GM10266 (cell line): ENCODE measurements around the gene PPARA.
A peak's percentile ranks its signal among the peaks of the same experiment; 100 is the strongest.

ENCODE experiments used
- DNase-seq: peaks from one replicate; pipeline ENCODE4 v3.0.0; 2012; ENCODE audit errors: extremely low spot score
- TF ChIP-seq, protein P1 (sequence below): IDR thresholded peaks from 2 replicates; pipeline ENCODE4 v1.5.1; 2012; ENCODE audit warnings: mild to moderate bottlenecking, low read depth; ENCODE audit not compliant: control insufficient read depth, insufficient read depth; ENCODE audit errors: missing control alignments

PPARA gene

DNA sequence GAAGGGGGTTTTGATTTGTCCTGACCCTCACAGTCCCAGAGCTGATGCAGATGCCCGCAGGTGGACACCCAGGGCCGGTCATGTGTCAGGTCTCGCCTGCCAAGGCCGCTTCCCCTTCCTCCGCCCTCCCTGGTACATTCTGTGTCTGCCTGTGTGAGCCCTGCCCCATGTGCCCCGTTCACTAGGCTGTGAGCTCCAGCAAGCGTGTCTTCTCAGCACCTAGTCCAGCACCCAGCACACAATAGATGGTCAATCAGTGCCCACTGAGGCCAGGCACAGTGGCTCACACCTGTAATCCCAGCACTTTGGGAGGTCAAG is 29.9 kb upstream of the PPARA start:
- TF ChIP-seq, protein P1, sequence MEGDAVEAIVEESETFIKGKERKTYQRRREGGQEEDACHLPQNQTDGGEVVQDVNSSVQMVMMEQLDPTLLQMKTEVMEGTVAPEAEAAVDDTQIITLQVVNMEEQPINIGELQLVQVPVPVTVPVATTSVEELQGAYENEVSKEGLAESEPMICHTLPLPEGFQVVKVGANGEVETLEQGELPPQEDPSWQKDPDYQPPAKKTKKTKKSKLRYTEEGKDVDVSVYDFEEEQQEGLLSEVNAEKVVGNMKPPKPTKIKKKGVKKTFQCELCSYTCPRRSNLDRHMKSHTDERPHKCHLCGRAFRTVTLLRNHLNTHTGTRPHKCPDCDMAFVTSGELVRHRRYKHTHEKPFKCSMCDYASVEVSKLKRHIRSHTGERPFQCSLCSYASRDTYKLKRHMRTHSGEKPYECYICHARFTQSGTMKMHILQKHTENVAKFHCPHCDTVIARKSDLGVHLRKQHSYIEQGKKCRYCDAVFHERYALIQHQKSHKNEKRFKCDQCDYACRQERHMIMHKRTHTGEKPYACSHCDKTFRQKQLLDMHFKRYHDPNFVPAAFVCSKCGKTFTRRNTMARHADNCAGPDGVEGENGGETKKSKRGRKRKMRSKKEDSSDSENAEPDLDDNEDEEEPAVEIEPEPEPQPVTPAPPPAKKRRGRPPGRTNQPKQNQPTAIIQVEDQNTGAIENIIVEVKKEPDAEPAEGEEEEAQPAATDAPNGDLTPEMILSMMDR: no peak
- no peak for DNase-seq

DNA sequence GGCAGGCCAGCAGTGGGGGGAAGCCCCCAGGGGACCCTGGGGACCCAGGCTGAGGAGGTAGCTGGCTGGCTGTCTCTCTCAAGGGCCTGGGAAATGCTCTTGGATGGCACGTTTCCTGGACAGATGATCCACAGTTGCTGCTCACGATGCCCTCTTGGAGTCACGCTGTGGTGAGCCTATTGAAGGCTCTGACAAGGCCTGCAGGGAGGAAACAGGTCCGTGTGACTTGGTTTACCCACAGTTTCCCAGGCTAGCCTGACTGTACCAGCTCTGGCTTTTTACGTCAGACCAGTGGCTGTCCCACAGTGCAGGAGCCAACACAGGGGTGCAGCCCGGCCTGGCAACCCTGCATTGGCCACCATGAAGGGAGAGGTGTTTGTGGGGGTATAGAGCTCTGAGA is 29.2 kb upstream of the PPARA start:
- no peak for DNase-seq
- TF ChIP-seq, protein P1: no peak

DNA sequence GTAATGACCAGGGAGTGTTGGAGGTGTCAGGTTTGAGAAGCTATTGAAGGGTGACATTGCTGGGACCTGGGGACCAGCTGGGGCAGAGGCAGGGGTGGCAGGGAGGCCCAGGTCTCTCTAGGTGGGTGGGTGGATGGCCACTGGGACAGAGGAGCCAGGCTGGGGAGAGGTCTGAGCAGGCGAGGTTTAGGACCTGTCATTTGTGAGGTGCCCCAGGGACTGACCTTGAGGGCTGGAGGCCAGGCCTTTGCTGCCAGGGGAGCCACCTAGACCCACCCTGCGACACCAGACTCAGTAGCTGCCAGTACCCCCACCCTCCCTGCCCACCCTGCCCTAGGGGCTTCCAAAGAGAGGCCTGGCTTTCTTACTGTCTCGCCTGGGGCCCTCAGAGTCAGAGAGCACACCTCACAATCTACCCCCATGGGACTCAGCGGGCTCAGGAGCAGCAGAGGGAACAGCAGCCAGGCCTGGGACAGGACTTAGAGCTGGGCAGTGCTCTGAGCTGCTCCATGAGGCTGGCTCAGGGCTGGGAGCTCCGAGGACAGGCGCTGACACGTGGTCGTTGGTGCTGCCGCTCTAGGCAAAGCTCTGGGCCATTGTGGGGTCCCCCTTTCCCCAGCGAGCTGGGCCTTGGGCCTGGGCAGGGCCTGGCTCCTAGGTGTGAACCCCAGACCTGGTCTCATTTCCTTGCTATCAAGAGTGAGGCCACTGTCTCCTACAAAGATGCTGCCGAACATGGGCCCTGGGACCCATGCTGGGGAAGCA is 28.6 kb upstream of the PPARA start:
- no peak for DNase-seq
- TF ChIP-seq, protein P1: no peak

DNA sequence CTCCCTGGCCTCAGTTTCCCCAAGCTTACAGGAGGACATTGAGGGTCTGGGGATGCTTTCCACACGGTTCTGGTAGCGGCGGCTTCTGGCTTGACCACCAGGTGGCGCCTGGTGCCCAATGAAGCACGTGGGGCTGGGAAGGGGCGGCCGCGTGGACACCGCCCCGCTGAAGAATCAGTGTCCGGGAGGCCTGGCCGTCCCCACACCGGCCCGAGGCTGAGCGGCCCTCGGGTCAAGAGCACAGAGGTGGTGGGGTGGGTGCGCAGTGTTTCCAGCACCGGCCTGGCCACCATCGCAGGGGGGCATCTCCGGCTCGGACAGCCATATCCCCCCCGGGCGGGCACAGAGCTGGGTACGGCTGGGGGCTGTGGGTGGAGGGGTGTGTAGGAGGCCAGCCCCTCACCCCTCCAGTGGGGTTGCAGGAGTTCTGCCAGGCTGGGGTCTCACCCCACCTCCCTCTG is 27.8 kb upstream of the PPARA start:
- peak; percentile 90 for DNase-seq
- TF ChIP-seq, protein P1: peak; percentile 91

DNA sequence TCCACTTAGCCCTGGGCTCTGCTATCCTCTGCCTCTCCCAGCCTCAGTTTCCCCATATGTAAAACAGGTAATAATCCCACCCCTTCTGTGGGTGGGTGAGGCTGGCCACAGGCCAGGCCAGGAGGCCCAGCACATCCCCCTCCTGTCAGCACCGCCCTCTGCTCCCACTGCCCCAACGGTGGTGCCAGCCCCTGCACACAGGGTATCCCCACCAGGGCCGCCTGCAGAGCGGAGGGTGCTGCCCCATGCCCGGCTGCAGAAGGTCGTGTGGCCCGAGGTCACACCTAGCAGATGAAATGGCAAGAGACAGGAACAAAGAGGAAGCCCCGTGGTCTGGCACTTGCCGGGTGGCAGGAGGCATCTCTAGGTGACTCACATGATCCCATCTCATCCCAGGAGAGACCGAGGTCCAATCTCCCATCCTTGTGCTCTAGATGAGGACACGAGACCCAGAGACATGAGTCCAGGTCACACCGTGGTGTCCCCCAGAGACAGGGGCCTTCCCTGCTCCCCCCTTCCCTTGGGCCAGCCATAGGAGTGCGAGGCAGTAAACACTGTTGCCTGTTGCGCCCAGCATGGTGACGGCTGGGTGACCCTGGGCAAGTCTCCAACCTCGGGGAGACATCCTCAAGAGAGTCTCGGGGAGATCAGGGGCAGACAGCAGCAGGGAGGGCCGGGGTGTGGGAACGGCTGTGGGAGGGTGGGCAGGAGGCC is 27.2 kb upstream of the PPARA start:
- no peak for DNase-seq
- TF ChIP-seq, protein P1: no peak

DNA sequence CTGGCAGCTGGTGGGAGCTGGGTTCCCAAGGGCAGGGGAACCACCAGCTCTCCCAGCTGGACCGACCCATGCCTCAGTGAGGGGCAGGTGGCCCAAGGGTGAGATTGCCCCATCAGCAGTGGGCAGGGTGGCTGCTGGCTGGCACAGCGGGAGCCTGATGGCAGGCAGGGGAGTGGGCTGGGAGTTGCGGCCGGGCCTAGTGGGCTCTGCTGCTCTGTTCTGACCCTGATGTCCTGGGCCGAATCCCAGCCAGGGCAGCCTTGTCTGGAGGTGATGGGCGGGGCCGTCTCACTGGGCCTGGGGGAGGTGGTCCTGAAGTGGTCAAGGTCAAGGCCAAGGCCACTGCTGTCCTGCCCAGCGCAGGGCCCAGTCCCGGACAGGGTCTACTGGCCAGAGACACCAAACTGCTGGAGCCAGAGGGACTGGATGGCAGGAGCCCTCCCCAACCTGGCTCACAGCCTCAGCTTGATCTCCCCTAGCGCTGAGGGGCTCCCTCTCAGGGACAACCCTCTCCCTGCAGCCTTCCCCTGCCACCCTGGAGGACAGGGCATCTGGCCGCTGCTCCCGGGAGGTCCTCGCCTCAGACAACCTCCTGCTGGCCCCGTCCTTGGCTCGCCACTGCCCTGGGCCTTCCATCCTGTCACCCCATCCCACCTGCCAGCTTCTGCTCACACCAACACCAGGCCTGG is 26.5 kb upstream of the PPARA start:
- TF ChIP-seq, protein P1: no peak
- no peak for DNase-seq

DNA sequence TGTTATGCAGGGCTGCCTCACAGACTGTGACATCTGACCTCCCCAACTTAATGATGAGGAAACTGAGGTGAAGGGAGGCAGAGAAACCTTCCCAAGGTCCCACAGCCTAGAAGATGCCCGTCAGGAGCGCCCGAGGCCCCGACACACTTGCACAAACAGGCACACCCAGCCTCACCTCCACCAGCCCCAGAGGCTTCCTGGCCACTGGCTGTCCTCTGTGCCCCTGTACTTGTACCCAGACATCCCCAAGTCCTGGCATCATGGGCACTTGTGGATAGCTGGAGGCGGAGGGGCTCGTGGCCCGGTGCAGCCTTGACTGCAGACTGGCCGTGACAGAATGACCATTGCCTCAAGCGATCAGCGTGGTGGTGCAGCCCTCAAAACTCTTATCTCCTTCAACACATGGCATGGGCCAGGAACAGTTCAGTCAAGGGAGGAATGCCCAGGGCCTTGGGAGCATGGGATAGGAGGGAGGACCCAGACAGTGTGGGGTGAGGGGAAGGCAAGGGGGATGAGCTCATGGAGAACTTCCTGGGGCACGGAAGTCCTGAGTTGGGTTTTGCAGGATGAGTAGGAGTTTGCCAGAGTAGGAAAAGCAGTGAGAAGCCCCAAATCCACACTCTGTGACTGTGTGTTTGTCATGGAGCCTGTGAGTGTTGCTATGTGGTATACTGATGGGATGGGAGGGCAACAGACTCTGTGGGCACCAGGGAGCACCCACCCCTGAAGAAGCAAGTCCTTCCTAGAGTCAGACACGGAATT is 25.8 kb upstream of the PPARA start:
- TF ChIP-seq, protein P1: no peak
- no peak for DNase-seq
